Upper lobe of left lung (tissue), 4 donors: ENCODE data around the gene WT1.

Source experiments
- EP300 ChIP-seq, 4 donors: sonication (generic); formaldehyde crosslinking; IDR thresholded peaks; one replicate each; pipeline ENCODE4 v1.5.1; 2017; ENCODE audit warnings: antibody characterized with exemption in 4 of 4, control low read depth in 2 of 4
- TF ChIP-seq, protein P1 (sequence below), 6 experiments: fragments of 450-650 bp in 4 of 6; fragments of 200-600 bp in 2 of 6; sonication (generic) in 2 of 6; IDR thresholded peaks; one replicate each; pipeline ENCODE4 v1.5.1; 2016 to 2019; ENCODE audit warnings: antibody characterized with exemption in 6 of 6

GRCh38 chr11:32402836-32403235, 32.5 kb downstream of the WT1 start:
- TF ChIP-seq, protein P1, sequence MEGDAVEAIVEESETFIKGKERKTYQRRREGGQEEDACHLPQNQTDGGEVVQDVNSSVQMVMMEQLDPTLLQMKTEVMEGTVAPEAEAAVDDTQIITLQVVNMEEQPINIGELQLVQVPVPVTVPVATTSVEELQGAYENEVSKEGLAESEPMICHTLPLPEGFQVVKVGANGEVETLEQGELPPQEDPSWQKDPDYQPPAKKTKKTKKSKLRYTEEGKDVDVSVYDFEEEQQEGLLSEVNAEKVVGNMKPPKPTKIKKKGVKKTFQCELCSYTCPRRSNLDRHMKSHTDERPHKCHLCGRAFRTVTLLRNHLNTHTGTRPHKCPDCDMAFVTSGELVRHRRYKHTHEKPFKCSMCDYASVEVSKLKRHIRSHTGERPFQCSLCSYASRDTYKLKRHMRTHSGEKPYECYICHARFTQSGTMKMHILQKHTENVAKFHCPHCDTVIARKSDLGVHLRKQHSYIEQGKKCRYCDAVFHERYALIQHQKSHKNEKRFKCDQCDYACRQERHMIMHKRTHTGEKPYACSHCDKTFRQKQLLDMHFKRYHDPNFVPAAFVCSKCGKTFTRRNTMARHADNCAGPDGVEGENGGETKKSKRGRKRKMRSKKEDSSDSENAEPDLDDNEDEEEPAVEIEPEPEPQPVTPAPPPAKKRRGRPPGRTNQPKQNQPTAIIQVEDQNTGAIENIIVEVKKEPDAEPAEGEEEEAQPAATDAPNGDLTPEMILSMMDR (IDR thresholded peaks at IDR 0.05), result no peak
- TF ChIP-seq EP300 (IDR thresholded peaks at IDR 0.05), result no peak
